ENCODE measurements around the gene TPGS2.

DNA sequence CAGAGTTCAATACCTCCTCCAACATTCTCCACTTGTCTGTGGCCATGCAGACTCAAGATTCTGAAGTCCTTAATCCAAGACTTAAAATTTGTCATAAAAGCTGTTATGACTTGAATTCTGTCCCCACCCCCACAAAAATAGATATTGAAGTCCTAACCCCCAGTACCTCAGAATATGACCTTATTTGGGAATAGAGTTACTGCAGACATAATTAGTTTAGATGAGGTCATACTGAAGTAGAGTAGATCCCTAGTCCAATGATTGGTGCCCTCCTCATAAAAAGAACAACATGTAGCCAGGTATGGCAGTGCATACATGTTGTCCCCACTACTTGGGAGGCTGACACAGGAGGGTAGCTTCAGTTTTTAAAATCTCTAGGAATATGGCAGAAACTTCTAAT lies 9.2 kb downstream of the TPGS2 start:
- no peak for TF ChIP-seq EZH2 (IDR thresholded peaks at IDR 0.05; ENCODE audit: low read depth)
- TF ChIP-seq, protein P1, sequence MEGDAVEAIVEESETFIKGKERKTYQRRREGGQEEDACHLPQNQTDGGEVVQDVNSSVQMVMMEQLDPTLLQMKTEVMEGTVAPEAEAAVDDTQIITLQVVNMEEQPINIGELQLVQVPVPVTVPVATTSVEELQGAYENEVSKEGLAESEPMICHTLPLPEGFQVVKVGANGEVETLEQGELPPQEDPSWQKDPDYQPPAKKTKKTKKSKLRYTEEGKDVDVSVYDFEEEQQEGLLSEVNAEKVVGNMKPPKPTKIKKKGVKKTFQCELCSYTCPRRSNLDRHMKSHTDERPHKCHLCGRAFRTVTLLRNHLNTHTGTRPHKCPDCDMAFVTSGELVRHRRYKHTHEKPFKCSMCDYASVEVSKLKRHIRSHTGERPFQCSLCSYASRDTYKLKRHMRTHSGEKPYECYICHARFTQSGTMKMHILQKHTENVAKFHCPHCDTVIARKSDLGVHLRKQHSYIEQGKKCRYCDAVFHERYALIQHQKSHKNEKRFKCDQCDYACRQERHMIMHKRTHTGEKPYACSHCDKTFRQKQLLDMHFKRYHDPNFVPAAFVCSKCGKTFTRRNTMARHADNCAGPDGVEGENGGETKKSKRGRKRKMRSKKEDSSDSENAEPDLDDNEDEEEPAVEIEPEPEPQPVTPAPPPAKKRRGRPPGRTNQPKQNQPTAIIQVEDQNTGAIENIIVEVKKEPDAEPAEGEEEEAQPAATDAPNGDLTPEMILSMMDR (conservative IDR thresholded peaks at IDR 0.05), result no peak

Measured in PC-9 (cell line).